Fibroblast of peridontal ligament (primary cell): ENCODE results near the gene TCAP.

Experiments
- DNase-seq: peaks from one replicate; pipeline ENCODE4 v3.0.0-alpha.2; 2010; ENCODE audit errors: extremely low read depth

Gene TCAP

GRCh38 chr17:39666601-39667261, 1.6 kb downstream of the TCAP start:
- no peak for DNase-seq

DNA sequence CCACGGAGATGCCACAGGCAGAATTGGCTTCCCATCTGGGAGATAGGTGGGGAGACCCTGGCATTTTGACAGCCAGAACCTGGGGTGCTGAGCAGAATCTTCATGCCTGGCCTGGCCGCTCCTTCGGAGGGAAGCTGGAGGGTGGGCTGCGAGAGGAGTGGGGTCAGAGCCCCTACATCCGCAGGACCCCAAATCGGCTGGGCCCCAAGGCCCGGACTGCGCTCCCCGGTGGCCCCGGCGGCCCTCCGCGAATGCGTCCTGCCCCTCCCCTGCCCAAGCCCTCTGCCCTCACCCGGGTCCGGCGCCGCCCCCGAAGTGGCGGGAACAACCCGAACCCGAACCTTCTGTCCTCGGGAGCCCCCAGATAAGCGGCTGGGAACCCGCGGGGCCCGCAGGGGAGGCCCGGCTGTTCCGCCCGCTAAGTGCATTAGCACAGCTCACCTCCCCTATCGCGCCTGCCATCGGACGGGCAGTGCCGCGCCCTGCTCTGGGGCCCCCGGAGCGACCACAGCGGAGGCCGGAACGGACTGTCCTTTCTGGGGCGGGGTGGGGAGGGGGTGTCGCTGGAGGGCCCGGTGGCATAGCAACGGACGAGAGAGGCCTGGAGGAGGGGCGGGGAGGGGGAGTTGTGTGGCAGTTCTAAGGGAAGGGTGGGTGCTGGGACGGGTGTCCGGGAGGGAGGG, 2.3 kb downstream of the TCAP start:
- DNase-seq = no peak

DNA sequence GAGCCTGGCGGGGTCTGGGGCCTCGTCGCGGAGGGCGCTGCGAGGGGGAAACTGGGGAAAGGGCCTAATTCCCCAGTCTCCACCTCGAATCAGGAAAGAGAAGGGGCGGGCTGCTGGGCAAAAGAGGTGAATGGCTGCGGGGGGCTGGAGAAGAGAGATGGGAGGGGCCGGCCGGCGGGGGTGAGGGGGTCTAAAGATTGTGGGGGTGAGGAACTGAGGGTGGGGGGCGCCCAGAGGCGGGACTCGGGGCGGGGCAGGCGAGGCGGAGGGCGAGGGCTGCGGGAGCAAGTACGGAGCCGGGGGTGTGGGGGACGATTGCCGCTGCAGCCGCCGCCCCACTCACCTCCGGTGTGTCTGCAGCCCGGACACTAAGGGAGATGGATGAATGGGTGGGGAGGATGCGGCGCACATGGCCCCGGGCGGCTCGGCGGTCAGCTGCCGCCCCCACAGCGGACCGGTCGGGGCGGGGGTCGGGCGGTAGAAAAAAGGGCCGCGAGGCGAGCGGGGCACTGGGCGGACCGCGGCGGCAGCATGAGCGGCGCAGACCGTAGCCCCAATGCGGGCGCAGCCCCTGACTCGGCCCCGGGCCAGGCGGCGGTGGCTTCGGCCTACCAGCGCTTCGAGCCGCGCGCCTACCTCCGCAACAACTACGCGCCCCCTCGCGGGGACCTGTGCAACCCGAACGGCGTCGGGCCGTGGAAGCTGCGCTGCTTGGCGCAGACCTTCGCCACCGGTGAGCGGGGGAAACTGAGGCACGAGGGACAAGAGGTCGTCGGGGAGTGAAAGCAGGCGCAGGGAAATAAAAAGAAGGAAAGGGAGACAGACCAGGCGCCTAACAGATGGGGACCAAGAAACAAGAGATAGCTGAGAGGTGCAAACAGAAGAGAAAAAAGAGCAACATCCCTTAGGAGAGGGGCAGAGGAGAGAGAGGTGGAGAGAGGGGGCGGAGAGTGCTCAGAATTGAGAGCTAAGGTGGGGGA, 3.1 kb downstream of the TCAP start, which contains the start of gene PNMT:
PNMT (plus strand) TSS at position 509 of the 980 bp plus-strand sequence; CDS start at position 532, 23 bp downstream.
- peak; percentile 29 for DNase-seq

- no peak for DNase-seq
Measured at GRCh38 chr17:39669897-39670735, 5.0 kb downstream of the TCAP start.

- DNase-seq = no peak
Measured at GRCh38 chr17:39670746-39671145, 5.6 kb downstream of the TCAP start.

DNA sequence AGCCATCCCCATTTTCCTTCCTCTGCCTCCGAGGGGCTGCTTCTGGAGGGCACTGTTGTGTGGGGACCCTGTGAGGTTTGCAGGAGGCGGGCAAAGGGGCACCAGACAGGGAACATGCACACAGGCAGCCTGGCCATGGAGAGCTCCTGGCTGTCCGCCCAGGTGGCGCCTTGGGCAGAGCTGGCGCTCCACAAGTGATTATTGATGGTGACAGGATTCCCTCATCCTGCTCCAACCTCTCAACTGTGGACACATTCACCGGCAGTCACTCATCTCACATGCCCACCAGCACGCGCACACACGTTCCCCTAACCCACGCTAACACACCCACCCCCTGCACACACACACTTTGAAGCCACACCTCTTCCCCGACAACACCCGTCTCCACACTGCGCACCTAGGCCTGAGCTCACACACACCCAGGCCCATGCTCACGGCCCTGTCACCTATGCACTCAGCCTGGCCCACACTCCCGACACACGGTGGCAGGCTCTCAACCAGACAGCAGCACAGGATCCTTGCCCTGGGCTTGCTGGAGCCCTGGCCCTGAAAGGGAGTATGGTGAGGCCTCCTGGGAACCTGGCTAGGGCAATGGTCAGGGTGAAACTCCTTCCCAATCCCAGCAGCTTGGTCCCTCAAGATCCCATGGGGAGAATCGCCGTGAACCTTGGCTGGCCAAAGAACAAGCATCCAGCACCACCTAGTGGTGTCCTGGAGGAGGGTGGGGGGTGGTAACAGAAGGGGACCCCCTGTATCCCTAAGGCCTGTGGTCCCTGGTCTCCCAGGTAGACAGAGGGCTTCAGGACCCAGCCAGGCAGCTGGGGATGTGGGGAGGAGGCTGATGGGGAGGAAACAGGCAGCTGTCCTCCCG, 6.7 kb downstream of the TCAP start:
- peak; percentile 21 for DNase-seq

- no peak for DNase-seq
Measured at GRCh38 chr17:39672522-39673334, 7.6 kb downstream of the TCAP start.

- no peak for DNase-seq
Measured at GRCh38 chr17:39673335-39674081, 8.4 kb downstream of the TCAP start.

GRCh38 chr17:39674179-39674578, 9.0 kb downstream of the TCAP start:
- DNase-seq = no peak

GRCh38 chr17:39674702-39675389, 9.7 kb downstream of the TCAP start:
- no peak for DNase-seq

DNA sequence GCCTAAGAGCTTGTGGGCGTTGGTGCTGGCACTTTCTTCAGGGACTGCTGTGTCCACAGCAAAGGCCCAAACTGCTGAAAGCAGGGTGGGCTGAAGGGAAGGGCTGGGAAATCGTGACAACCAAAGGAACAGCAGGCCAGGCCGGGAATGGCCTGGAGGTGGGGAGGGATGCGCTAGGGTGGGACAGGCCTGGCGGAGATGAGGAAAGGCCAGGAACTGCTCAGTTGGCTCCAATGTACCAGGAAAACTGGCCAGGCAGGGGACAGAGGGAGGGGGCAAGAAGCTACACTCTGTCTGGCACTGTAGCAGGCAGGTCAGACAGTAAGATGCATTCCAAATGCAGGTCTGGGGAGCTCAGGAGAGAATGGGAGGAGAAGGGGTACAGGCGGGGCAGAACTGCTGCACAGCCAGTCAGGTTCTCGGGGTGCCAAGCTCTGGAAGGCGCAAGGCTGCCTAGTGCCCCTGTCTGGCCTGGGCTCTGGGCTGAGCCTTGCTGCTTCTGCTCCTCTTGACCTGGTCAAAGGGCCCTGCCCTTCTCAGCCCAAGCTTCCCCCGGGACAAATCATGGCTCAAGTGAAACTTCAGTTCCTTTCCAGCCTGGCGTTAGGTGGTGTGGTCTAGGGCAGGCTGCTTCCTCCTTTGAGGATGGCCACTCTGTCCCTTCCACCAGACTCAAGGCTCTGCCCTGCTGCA, 10.4 kb downstream of the TCAP start:
- DNase-seq = no peak

- no peak for DNase-seq
Measured at GRCh38 chr17:39676198-39676819, 11.2 kb downstream of the TCAP start.

- DNase-seq = no peak
Measured at GRCh38 chr17:39677072-39677471, 11.9 kb downstream of the TCAP start.

DNA sequence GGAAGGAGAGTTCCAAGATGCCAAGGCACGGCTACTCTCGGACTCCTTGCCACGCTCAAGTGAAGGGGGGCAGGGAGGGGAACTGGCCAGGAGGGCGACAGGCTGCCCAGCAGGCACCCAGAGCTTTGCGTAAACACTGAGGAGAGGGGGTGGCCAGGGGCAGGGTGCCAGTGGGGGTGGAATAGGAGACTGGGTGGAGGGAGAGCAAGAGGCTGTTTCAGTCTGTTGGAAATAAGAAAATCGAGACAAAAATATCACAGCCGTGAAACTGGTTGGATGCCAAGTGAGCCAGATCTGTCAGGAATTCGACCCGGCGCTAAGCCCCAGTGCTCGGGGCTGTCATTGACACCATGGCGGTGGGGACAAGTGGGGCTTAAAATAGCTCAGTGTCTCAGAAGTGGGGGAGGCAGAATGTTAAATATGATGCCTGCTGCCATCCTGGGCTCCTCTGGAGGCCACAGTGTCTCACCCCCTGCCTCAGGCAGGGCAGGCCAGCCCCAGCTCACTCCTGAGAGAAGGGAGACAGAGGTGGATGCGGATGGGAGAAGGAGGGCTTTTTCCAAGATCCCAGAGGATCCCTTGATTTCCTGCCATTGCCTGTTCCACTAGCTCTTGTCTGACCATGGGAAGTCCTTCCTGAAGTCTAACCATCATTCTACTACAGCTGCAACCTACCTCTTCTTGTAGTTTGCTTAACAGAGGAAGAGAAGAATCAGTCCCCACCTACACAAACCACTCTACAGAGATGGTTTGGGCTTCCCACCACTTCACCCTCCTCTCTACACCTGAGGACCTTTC, 12.6 kb downstream of the TCAP start:
- peak; percentile 11 for DNase-seq

GRCh38 chr17:39678340-39679116, 13.4 kb downstream of the TCAP start:
- no peak for DNase-seq
